Measurements from ENCODE around the gene GUCA1A. TPM values are rescaled to one million over a fixed set of nuclear protein-coding genes. Genes with fewer than 3 reads are reported as not detected.

GUCA1A gene
- not detected in 2 replicates for total RNA-seq (2014; rRNA removed; shearing (Covaris generic))

- DNase-seq (ENCODE audit: low spot score) = no peak
Observed at GRCh38 chr6:42173101-42173500, at the start of gene GUCA1A. Gene GUCA1A (plus strand): TSS chr6:42173364. CDS start chr6:42173614, 250 bp downstream.

- DNase-seq (ENCODE audit: low spot score) = no peak
Observed at GRCh38 chr6:42123379-42124103, 49.6 kb upstream of the GUCA1A start.

GRCh38 chr6:42124223-42124836 lies 48.8 kb upstream of the GUCA1A start:
- no peak for DNase-seq (ENCODE audit: low spot score)

- no peak for DNase-seq (ENCODE audit: low spot score)
Observed at GRCh38 chr6:42125231-42125630, 47.9 kb upstream of the GUCA1A start.

GRCh38 chr6:42125663-42126062 lies 47.5 kb upstream of the GUCA1A start:
- DNase-seq (ENCODE audit: low spot score) = no peak

- DNase-seq (ENCODE audit: low spot score) = peak; percentile 18
Observed at GRCh38 chr6:42128460-42129359, 44.5 kb upstream of the GUCA1A start.

GRCh38 chr6:42129360-42129676 lies 43.8 kb upstream of the GUCA1A start:
- DNase-seq (ENCODE audit: low spot score) = no peak

- DNase-seq (ENCODE audit: low spot score) = peak; percentile 68
Observed at GRCh38 chr6:42131531-42131930, 41.6 kb upstream of the GUCA1A start.

GRCh38 chr6:42133926-42134325 lies 39.2 kb upstream of the GUCA1A start:
- DNase-seq (ENCODE audit: low spot score) = no peak

GRCh38 chr6:42135161-42135560 lies 38.0 kb upstream of the GUCA1A start:
- DNase-seq (ENCODE audit: low spot score) = no peak

GRCh38 chr6:42135722-42136121 lies 37.4 kb upstream of the GUCA1A start:
- no peak for DNase-seq (ENCODE audit: low spot score)

GRCh38 chr6:42136508-42137193 lies 36.5 kb upstream of the GUCA1A start:
- DNase-seq (ENCODE audit: low spot score) = peak; percentile 82

GRCh38 chr6:42137194-42137753 lies 35.9 kb upstream of the GUCA1A start:
- DNase-seq (ENCODE audit: low spot score) = no peak

- no peak for DNase-seq (ENCODE audit: low spot score)
Observed at GRCh38 chr6:42138190-42138589, 35.0 kb upstream of the GUCA1A start.

- DNase-seq (ENCODE audit: low spot score) = peak; percentile 33
Observed at GRCh38 chr6:42138630-42139619, 34.2 kb upstream of the GUCA1A start.

- peak; percentile 60 for DNase-seq (ENCODE audit: low spot score)
Observed at GRCh38 chr6:42140032-42140431, 33.1 kb upstream of the GUCA1A start.

GRCh38 chr6:42140756-42141602 lies 32.2 kb upstream of the GUCA1A start:
- DNase-seq (ENCODE audit: low spot score) = no peak

GRCh38 chr6:42141603-42142117 lies 31.5 kb upstream of the GUCA1A start:
- no peak for DNase-seq (ENCODE audit: low spot score)

Measured in A172 (cell line).